HG03039 (cell line): ENCODE data around the gene MOGAT3.
A peak's percentile ranks its signal among the peaks of the same experiment; 100 is the strongest.

ENCODE experiments used
- ATAC-seq: cut with Tn5 transposase; IDR thresholded peaks from one replicate; pipeline ENCODE4 v1.9.1; 2021; ENCODE audit warnings: mild to moderate bottlenecking, moderate library complexity; ENCODE audit not compliant: unreplicated experiment

MOGAT3 gene

GRCh38 chr7:101173752-101174244, 27.0 kb downstream of the MOGAT3 start:
- ATAC-seq = no peak

DNA sequence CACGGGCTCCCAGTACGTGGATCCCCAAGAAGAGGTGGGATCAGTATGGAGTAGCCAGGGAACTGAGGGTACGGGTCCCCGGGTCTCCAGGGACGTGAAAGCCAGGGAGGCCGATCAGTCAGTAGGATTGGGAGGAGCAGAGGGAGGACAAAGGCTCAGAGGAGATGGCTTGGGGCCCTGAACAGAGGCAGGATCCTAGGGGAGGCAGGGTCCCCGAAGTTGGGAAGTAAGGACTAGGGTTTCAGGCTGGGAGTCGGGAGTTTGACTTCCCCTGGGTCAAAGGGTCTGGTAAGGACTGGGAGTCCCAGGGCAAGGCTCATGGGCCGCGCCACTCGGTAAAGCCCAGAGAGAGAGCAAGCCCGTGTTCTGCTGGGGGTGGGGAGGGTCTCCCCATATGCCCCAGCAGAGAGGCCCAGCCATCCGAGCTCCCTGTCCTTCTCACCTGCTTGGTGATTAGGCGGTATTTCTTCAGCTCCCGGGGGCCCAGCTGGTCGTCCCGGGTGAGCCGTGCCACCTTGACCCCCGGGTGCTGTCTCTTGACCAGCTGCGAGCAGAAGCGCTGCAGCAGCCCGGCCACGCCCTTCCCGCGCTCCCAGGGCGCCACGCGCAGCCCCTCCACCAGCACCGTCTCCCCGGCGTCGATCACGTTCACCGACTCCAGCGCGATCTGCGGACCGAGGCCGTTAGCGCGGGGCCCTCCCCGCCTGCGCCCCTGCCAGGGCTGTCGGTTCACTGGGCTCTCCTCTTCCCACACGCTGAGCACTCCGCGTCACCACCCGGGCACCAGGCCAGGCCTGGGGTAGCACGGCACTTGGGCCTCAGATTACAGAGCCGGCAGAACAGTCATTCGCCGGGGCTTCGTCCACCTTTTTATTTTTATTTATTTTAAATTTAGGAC, 27.7 kb downstream of the MOGAT3 start:
- ATAC-seq = no peak

- ATAC-seq = no peak
These were observed 28.6 kb downstream of the MOGAT3 start for GRCh38 chr7:101172005-101172853.

DNA sequence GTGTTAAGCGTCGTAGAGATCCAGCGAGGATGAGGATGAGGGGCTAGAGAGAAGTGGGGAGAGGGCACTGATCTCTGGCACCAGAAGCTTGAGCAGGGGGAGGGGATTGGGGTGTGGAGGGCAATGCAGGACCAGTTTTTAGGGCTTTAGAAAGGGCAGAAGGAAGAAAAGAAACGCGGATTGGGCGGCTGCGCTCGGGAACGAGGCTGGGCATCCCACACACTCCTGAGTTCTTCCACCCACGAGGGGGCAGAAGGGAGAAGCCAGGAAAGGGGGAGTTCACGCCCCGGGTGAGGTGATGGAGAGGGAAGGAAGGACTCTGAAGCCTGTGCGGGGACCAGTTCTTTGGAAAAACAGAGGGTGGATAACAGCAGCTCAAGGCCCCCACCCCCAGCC, 29.4 kb downstream of the MOGAT3 start:
- no peak for ATAC-seq

GRCh38 chr7:101170617-101171441, 30.0 kb downstream of the MOGAT3 start:
- no peak for ATAC-seq

- ATAC-seq = no peak
These were observed 30.8 kb downstream of the MOGAT3 start for GRCh38 chr7:101169838-101170551.

DNA sequence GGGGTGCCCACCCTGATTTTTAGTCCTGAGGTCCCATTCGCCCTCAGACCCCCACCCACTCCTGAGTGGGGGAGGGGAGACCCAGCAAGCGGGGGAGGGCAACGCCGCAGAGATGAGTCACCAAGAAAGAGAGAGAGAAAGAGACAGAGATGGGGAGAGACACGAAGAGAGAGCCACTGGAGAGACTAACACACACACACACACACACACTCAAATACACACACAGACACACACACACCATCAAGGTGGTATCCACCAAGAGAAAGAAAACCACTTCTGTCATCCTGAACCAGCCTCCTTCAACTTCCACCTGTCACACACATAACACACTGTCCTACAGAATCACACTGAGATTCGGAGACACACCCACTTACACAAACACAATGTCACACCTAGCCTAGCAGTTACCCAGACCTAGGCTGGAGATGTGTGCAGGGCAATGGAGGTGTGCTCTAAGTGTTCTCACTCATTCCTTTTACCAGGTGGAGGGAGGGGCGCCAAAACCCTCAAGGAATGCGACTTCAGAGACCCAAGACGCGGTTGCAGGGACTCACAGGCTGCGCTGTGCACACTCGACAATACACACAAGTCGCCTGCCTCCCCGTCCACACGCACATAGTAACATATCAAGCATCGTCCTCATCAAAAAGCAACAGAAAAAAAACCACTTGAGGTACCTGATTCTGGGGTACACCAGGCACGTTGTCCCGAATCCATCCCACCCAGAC, 31.6 kb downstream of the MOGAT3 start:
- no peak for ATAC-seq

DNA sequence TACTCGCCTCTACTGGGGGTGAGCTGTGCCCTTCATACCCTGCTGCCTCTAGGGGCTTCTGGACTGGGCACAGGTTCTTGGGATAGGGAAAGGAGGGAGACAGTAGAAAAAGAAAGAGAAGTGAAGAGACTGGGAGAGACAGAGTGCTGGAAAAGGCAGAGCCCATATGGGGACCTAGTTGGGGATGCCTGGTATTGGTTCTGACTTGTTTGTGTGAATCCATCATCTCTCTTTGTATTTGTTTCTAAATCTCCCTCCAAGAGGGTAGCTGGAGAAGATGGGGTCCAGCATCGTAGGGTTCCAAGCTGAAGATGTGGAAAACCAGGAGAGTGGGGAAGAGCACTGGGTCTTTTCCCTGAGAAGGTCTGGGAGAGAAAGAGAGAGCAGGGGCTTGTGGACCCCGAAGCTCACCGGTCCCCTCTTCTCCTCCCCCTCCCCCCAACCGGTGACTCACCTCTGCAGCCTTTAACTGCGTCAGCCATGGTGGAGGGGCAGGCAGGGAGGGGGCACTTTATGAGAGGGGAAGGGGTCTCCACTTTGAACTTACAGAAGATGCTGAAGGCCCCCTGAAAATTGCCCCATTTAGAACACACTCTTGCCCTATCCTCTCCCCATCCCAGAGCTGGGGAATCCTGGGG, 32.3 kb downstream of the MOGAT3 start:
- ATAC-seq = no peak

- ATAC-seq = no peak
These were observed 33.0 kb downstream of the MOGAT3 start for GRCh38 chr7:101167645-101168411.

- ATAC-seq = no peak
These were observed 33.8 kb downstream of the MOGAT3 start for GRCh38 chr7:101166909-101167644.

DNA sequence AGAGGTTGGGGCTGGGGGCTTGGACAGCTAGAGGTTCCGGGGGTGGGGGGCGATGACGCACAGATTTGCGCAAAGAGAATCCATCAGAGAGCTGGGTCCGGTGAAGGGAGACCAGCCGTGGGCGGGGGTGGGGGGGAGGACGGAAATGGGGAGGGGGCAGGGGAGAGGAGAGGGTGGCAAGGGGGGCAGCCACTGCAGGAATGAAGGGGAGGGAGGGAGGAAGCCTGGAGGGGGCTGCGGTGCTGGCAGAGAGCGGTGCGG, 34.3 kb downstream of the MOGAT3 start:
- ATAC-seq = no peak

- no peak for ATAC-seq
These were observed 34.7 kb downstream of the MOGAT3 start for GRCh38 chr7:101165958-101166647.

DNA sequence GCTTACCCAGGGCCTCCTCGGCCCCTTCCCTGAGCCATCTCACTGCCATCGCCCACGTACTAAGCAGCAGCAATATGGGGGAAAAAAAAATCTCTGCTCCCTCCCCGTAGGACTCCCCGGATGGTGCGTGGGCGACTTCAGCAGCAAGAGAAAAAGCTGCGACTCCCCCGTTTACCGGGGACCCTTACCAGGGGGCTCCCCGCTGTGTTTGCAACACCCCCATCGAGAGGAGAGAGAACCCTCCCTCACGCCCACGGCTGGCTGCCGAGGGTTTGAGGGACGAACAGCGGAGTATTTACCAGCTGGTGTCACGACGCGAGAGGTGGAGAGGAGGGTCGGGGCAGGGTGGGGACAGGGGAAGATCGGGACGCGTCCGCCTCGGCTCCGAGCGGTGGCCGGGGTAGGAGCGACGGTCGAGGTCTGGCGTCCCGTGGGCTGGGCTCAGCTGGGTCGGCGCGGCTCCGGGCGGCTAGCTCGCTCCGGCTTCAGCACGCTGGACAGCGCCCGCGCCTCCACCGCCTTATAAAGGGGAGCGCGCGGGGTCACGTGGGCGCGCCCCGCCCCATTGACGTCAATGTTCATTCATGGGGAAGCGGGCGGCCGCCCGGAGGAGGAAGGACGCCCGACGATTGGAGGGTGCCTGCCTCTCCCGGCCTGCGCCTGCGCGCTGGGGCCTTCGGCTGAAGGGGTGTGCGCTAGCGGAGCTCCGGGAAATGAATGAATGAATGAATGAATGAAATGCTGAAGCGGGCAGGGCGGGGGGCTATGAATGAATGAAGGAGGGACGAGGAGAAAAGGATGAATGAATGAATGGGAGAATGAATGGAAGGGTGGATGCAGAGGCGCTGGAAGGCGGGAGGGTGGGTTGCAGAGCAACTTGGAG, 35.5 kb downstream of the MOGAT3 start, which contains the start of gene VGF:
TSS of gene VGF (minus strand) at position 495 of the 883 bp plus-strand sequence. CDS start 726 bp downstream, outside the sequence.
- ATAC-seq = peak; percentile 59

GRCh38 chr7:101164071-101164840, 36.6 kb downstream of the MOGAT3 start:
- ATAC-seq = no peak

DNA sequence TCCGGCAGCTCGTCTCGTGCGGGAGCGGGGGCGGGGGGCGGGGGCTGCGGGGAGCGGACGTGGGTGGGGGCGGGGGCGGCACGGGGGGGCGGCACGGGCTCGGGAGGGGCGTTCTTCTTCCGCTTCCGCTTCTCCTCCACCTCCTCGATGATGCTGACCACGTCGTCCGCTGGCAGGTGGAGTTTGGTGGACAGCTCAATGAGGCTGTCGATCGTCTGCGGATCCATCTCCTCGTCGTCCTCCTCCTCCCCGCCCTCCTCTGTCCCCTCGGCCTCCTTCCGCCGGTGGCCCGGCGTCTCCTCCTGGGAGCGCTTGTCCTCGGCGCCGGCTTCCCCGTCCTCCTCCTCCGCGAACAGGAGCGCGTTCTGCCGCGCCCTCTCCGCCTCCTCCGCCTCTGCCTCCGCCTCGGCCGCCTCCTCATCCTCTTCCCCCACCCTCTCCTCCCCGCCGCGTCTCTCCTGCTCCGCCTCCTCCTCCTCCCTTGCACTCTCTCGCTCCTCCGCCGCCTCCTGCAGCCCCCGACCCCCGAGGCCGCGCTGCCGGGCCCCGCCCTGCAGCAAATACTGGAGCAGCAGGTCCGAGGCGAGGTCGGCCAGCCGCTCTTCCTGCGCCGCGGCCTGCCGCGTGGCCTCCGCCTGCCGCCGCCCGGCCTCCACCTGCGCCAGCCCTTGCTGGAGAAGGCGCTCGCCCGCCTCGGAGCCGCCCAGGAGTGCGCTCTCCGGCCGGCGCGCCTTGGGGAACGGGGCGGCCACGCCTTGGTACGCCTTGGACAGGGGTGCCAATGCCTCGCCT, 37.4 kb downstream of the MOGAT3 start:
- ATAC-seq = no peak
